Measurements from ENCODE around the gene CPED1. TPM values are rescaled to one million over a fixed set of nuclear protein-coding genes. Genes with fewer than 3 reads are reported as not detected.

CPED1 gene
- total RNA-seq, 1 donor from 2014 or later: 38.6 TPM

DNA sequence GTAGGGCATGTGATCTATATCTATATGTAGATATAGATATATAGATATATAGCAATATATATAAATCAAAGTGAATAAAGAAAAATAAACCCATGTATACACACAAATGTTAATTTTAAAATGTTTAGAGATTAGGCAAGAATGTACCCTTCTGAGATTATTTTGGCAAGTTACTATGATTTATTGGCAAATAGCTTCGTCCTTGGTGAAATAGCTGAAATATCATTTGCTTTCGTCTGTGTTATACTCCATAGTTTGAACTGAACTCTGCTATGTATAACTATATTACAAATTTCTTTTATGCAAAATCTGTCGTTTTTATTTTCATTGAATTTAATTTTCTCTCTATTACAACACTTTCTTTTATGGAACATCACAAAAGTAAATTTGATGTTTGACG, 57.5 kb downstream of the CPED1 start:
- H3K4me3 ChIP-seq: no peak overlapping the region
- no peak for DNase-seq
- no peak for ATAC-seq
- H3K9me3 ChIP-seq: no peaks in the 10 kb centered on the region
- no peak overlapping the region for H3K27ac ChIP-seq
- peaks cover 6% of the 10 kb centered on the region for H3K4me1 ChIP-seq
- no peaks in the 10 kb centered on the region for H3K36me3 ChIP-seq
- no peaks in the 10 kb centered on the region for H3K27me3 ChIP-seq (ENCODE audit: low read depth)
- intact Hi-C loops (cut with DNase I): no loop called here
- TF ChIP-seq, protein P1, sequence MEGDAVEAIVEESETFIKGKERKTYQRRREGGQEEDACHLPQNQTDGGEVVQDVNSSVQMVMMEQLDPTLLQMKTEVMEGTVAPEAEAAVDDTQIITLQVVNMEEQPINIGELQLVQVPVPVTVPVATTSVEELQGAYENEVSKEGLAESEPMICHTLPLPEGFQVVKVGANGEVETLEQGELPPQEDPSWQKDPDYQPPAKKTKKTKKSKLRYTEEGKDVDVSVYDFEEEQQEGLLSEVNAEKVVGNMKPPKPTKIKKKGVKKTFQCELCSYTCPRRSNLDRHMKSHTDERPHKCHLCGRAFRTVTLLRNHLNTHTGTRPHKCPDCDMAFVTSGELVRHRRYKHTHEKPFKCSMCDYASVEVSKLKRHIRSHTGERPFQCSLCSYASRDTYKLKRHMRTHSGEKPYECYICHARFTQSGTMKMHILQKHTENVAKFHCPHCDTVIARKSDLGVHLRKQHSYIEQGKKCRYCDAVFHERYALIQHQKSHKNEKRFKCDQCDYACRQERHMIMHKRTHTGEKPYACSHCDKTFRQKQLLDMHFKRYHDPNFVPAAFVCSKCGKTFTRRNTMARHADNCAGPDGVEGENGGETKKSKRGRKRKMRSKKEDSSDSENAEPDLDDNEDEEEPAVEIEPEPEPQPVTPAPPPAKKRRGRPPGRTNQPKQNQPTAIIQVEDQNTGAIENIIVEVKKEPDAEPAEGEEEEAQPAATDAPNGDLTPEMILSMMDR (IDR thresholded peaks at IDR 0.05): no peak

DNA sequence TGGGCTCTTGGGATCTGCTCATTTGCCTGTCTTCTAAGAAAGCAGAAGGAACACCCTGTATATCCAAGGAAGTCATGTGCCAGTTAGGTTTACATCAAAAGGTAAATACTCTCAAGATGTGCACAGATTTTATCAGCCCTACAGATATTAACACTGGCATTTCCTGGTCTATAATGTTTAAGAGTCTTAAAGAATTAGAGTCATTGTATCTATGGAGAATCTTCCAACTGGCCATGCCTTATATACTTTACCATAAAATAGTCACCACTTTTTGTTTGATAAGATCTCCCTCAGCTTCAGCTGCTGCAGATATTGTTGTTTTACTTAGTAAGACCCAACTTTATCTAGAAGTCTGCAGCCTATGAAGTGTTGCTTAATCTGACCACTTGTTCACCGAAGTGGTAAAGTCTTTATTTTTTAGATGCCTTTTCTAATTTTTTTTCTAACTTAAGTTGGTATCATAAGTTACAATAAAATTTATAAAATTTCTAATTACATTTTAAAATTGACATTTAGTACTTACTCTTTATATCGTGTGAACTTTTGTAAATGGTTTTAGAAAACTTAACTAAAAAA, 58.5 kb downstream of the CPED1 start:
- intact Hi-C loops (cut with DNase I): no loop called here
- Histone ChIP-seq H3K4me1 (no peaks in the 10 kb centered on the region), H3K27ac (no peak overlapping the region), H3K9me3 (no peaks in the 10 kb centered on the region), H3K4me3 (no peak overlapping the region), H3K27me3 (ENCODE audit: low read depth) (no peaks in the 10 kb centered on the region), H3K36me3 (no peaks in the 10 kb centered on the region)
- TF ChIP-seq, protein P1 (IDR thresholded peaks at IDR 0.05): no peak
- no peak for ATAC-seq
- no peak for DNase-seq

DNA sequence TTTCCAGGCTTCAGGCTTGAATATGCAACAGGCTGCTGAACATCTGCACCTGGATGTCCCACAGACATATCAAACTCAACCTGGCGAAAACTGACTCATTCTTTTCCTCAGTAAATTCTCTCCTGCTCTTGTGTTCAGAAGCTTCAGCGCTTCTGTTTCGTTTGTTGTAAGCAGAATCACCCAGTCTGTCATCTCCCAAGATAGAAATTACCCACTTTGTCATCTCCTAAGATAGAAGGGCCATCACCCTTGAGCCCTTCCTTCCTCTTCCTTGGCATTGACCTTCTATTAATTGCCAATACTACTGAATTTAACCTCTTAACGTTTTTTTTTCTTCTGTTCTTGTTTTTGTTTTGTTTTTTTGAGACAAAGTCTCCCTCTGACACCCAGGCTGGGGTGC, 59.7 kb downstream of the CPED1 start:
- no peak for DNase-seq
- intact Hi-C loops (cut with DNase I): no loop called here
- no peaks in the 10 kb centered on the region for H3K36me3 ChIP-seq
- no peaks in the 10 kb centered on the region for H3K27me3 ChIP-seq (ENCODE audit: low read depth)
- ATAC-seq: no peak
- no peak overlapping the region for H3K4me3 ChIP-seq
- no peaks in the 10 kb centered on the region for H3K4me1 ChIP-seq
- H3K9me3 ChIP-seq: no peaks in the 10 kb centered on the region
- TF ChIP-seq, protein P1 (IDR thresholded peaks at IDR 0.05): no peak
- no peak overlapping the region for H3K27ac ChIP-seq

DNA sequence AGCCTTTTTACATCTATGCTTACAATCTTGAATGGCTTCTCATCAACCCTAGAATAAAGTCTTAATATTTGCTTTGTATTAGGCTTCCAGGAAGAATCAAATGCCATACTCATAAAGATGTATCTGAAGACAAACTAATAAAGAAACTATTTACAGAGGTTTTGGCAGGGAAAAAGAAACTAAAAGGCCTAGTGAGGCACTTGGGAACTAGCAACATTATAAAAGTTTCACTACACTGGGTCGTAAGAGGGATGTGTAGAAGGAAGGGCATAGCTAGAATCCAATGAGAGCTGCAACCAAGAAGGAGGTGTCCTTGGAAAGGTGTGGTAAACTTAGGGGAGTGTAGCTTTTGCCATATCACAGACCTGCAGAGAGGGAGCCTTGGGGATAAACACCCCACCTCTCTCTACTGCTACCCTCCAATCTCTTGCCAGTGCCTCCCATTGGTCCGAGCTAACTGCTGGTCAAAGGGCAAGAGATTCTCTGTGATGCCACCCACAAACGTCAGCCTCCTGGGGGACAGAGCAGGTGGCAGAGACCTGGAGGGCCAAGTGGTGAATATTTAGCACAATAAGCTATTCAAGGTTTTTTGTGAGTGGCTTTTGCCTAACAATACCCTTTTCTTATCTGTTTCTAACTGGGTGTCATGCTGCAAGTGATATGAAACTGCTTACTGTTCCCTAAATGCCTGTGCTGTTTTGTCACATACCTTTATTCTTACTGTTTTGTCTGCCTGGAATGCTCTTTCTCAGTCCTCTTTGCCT, 60.7 kb downstream of the CPED1 start:
- Histone ChIP-seq H3K4me3 (no peak overlapping the region), H3K36me3 (no peaks in the 10 kb centered on the region), H3K27me3 (ENCODE audit: low read depth) (no peaks in the 10 kb centered on the region), H3K4me1 (no peaks in the 10 kb centered on the region), H3K27ac (no peak overlapping the region), H3K9me3 (no peaks in the 10 kb centered on the region)
- ATAC-seq (no peak), DNase-seq (no peak)
- TF ChIP-seq, protein P1 (IDR thresholded peaks at IDR 0.05): no peak
- intact Hi-C loops (cut with DNase I): no loop called here

DNA sequence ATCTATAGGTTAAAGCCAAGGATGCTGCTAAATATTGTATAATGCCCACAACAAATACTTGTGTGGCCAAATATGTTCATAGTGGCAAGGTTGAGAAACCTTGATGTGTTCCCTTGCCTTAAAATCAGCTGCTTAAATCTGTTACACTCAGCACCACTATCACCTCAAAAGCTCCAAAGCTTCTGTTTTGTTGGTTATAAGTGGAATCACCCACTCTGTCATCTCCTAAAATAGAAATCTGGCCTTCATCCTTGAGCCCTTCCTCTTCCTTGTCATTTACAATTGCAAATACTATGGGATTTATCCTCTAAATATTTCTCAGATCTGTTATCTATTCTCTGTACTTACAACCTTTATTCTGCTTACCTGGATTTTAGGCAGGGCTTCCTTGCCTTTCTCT, 61.4 kb downstream of the CPED1 start:
- H3K9me3 ChIP-seq: no peaks in the 10 kb centered on the region
- no peaks in the 10 kb centered on the region for H3K27me3 ChIP-seq (ENCODE audit: low read depth)
- no peaks in the 10 kb centered on the region for H3K4me1 ChIP-seq
- no peak for DNase-seq
- intact Hi-C loops (cut with DNase I): no loop called here
- H3K36me3 ChIP-seq: no peaks in the 10 kb centered on the region
- no peak for ATAC-seq
- H3K4me3 ChIP-seq: no peak overlapping the region
- H3K27ac ChIP-seq: no peak overlapping the region
- TF ChIP-seq, protein P1 (IDR thresholded peaks at IDR 0.05): no peak
